Ovary (tissue), 9 donors: ENCODE results near the gene BTBD9. TPM values are rescaled to one million over a fixed set of nuclear protein-coding genes. Genes with fewer than 3 reads are reported as not detected.

Experiments used
- DNase-seq, 5 donors: peaks; one replicate each; pipeline ENCODE4 v3.0.0-alpha.2; 2019 to 2020
- H3K27ac ChIP-seq, 2 donors: fragments of 200-600 bp; one replicate each; pipeline versions ENCODE4 v1.5.1 to v1.8.0; 2019 to 2022
- H3K27me3 ChIP-seq: fragments of 200-600 bp; one replicate; pipeline ENCODE4 v1.8.0; 2022
- H3K36me3 ChIP-seq: fragments of 200-600 bp; sonication (generic); one replicate; pipeline ENCODE4 v1.5.1; 2019
- H3K4me1 ChIP-seq: one replicate; pipeline ENCODE4 v1.8.1; 2013; ENCODE audit warnings: mild to moderate bottlenecking, moderate library complexity; ENCODE audit not compliant: insufficient read depth
- H3K4me3 ChIP-seq: fragments of 200-600 bp; sonication (generic); one replicate; pipeline ENCODE4 v1.5.1; 2017
- H3K9me3 ChIP-seq, 2 donors: fragments of 200-600 bp in 1 of 2; sonication (generic) in 1 of 2; one replicate each; pipeline versions ENCODE4 v1.5.1 to v1.8.1; 2013 to 2019; ENCODE audit warnings: mild to moderate bottlenecking in 1 of 2, moderate library complexity in 1 of 2
- EP300 ChIP-seq: sonication (generic); formaldehyde crosslinking; IDR thresholded peaks from one replicate; pipeline ENCODE4 v1.6.1; 2017; ENCODE audit warnings: antibody characterized with exemption
- POLR2A ChIP-seq: fragments of 450-650 bp; IDR thresholded peaks from one replicate; pipeline ENCODE4 v1.6.1; 2017; ENCODE audit warnings: antibody characterized with exemption, mild to moderate bottlenecking, moderate library complexity
- WGBS, 3 donors: extraction: QIAGEN DNeasy Blood & Tissue Kit in 1 of 3; methylation state at CpG; one replicate each; pipeline versions ENCODE4 v1.1.5 to v1.1.7; 2013 to 2017; 5-methylcytosine and 5-hydroxymethylcytosine counted together
- intact Hi-C, 4 donors: fragments of 100-400 bp; cut with DNase I; formaldehyde crosslinking; loops; one replicate each; pipeline versions ENCODE4 v1.11.0 to v1.15.1; 2022 to 2023
- polyA plus RNA-seq, 2 donors: library from polyadenylated mRNA; stranded (reverse); fragments of 200-250 nt in 1 of 2; fragments of 350-450 nt in 1 of 2; fragmentation: Illumina TruSeq in 1 of 2; extraction: RNeasy Lipid Tissue Mini Kit (QIAGEN cat#74804) in 1 of 2; gene quantifications; one replicate each; pipeline ENCODE4 v1.2.3, GENCODE V29; 2013 to 2014
- total RNA-seq, 7 donors: library from RNA; depleted of rRNA in 2 of 7; stranded (reverse); fragments of >200 nt in 2 of 7; fragmentation: NEBNext Ultra II Directional in 3 of 7; extraction: Animal tissue kit (Norgen Biotek cat#: 25700) in 3 of 7; gene quantifications; one replicate each; pipeline versions ENCODE4 v1.1.0 to v1.2.4, GENCODE V29; 2016 to 2023
- TF ChIP-seq, protein P1 (sequence below), 3 donors: fragments of 450-650 bp in 2 of 3; fragments of 200-600 bp in 1 of 3; IDR thresholded peaks; one replicate each; pipeline versions ENCODE4 v1.5.1 to v1.8.0; 2016 to 2022; ENCODE audit warnings: antibody characterized with exemption in 3 of 3, mild to moderate bottlenecking in 1 of 3
- donor health status: DM: no; HTN: no; CAD: no; lungs with moderate emphysema.
- donor health status: DM: no; HTN: no; CAD: no.
- donor health status: Bipolar disorder and iron deficiency.
- donor health status: DM: yes; HTN: yes; CAD: no.
- donor health status: DM: no; HTN: no; CAD: no.
- donor health status: DM: yes; HTN: yes; CAD: no.

The BTBD9 gene
- total and polyA plus RNA-seq, 9 donors: 7.2 to 28.8 (median 21.0) TPM

DNA sequence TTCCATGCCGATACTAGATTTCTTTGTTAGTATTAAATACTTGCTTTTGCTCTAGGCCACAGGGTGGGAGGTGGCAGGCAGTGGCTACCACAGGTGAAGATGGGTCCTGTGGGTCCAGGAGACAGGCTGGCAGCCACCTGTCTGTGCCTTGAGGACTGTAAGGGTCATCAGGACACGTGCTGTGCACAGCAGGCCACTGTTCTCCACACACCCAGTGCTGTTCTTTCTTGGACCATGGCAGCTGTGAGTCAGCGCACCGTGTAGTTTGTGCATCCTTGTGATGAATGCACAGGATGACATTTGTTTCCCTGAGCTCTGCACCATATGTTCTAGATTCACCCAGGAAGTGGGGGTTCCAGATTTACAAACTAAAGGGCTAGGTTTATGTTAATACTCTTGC lies 503.2 kb downstream of the BTBD9 start:
- Histone ChIP-seq H3K27ac (no peak overlapping the region), H3K27me3 (no peaks in the 10 kb centered on the region), H3K4me3 (no peak overlapping the region), H3K36me3 (no peaks in the 10 kb centered on the region), H3K9me3 (no peaks in the 10 kb centered on the region), H3K4me1 (peaks cover 2% of the 10 kb centered on the region)
- no peak for DNase-seq
- 86 to 90% (median 87%) methylated on average over 4 of the region's 4 CpGs for WGBS, 3 donors
- intact Hi-C loops: no loop called here
- TF ChIP-seq POLR2A: no peak
- TF ChIP-seq, protein P1, sequence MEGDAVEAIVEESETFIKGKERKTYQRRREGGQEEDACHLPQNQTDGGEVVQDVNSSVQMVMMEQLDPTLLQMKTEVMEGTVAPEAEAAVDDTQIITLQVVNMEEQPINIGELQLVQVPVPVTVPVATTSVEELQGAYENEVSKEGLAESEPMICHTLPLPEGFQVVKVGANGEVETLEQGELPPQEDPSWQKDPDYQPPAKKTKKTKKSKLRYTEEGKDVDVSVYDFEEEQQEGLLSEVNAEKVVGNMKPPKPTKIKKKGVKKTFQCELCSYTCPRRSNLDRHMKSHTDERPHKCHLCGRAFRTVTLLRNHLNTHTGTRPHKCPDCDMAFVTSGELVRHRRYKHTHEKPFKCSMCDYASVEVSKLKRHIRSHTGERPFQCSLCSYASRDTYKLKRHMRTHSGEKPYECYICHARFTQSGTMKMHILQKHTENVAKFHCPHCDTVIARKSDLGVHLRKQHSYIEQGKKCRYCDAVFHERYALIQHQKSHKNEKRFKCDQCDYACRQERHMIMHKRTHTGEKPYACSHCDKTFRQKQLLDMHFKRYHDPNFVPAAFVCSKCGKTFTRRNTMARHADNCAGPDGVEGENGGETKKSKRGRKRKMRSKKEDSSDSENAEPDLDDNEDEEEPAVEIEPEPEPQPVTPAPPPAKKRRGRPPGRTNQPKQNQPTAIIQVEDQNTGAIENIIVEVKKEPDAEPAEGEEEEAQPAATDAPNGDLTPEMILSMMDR (IDR thresholded peaks at IDR 0.05): no peak
- no peak for TF ChIP-seq EP300

DNA sequence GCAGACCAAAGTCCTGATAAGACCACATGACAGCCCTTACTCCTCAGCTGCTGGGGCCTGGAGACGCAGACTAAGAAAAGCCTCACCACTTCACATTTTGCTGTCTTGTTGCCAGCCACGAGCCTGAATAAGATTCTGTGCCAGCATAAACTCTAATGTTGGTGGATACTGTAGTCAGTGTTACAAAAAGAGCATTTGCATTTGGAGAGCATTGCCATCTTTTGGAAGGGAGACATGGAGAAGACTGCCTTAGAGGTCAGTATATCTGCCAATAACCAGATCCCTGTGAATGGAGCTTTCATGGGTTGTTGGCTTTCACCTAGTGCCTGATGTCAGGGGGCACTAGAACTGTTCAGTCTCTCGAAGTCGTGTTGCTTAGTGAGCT lies 505.0 kb downstream of the BTBD9 start:
- no peaks in the 10 kb centered on the region for H3K9me3 ChIP-seq
- H3K4me3 ChIP-seq: no peak overlapping the region
- no peaks in the 10 kb centered on the region for H3K27me3 ChIP-seq
- no peak for DNase-seq
- H3K36me3 ChIP-seq: no peaks in the 10 kb centered on the region
- 74 to 85% (median 83%) methylated on average over 4 of the region's 4 CpGs for WGBS, 3 donors
- intact Hi-C loops: no loop called here
- TF ChIP-seq, protein P1 (IDR thresholded peaks at IDR 0.05): no peak
- TF ChIP-seq EP300 (no peak), POLR2A (no peak)
- no peak overlapping the region for H3K27ac ChIP-seq
- H3K4me1 ChIP-seq: peaks cover 1% of the 10 kb centered on the region

DNA sequence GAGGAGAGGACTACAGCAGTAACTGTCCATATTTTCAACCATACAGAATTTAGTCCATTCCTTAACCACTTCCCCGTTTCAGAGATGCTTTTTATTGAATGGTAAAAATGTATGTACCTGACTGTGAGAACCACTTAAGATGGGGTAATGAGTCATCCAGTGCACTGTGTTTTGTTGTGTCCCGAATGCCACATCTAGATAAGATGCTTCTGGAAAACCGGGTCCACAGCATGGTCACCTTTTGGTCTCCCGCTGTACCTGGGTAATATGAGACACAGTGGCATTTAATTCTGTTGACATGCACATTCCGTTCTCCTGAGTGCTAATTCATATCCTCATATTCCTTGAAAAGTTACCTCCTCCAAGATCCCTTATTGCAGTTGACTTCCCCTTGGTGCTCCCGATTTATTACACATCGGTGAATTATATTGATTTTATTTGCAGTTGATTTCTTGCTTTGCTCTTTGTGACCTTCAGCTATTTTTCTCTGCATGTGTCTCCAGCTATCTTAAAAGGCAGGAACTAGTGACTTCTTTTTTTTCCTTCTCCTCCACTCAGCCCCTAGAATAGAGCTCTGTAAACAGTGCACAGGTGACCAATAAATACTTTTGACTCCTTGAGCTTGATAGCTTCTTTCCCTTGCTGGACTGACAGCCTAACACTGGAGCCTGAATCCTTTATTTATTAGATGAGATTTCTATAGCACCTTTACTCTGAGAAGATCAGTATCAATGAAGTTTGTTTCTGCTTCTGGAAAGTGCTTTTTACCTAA lies 505.6 kb downstream of the BTBD9 start:
- Histone ChIP-seq H3K4me1 (peaks cover 1% of the 10 kb centered on the region), H3K4me3 (no peak overlapping the region), H3K36me3 (no peaks in the 10 kb centered on the region), H3K27ac (no peak overlapping the region), H3K9me3 (no peaks in the 10 kb centered on the region), H3K27me3 (no peaks in the 10 kb centered on the region)
- intact Hi-C loops: no loop called here
- WGBS, 3 donors: 92 to 95% (median 93%) methylated on average over 7 of the region's 7 CpGs
- TF ChIP-seq POLR2A (no peak), EP300 (no peak)
- TF ChIP-seq, protein P1 (IDR thresholded peaks at IDR 0.05): no peak
- no peak for DNase-seq

- Histone ChIP-seq H3K36me3 (no peaks in the 10 kb centered on the region), H3K9me3 (no peaks in the 10 kb centered on the region), H3K4me3 (no peak overlapping the region), H3K27me3 (no peaks in the 10 kb centered on the region), H3K4me1 (peaks cover 1% of the 10 kb centered on the region), H3K27ac (no peak overlapping the region)
- TF ChIP-seq, protein P1 (IDR thresholded peaks at IDR 0.05): no peak
- TF ChIP-seq EP300 (no peak), POLR2A (no peak)
- DNase-seq: no peak
- intact Hi-C loops: no loop called here
Measured at GRCh38 chr6:38131527-38131965, 508.2 kb downstream of the BTBD9 start.
